B cell (primary cell): ENCODE data around the gene MAP7D3. TPM values are rescaled to one million over a fixed set of nuclear protein-coding genes. Genes with fewer than 3 reads are reported as not detected.

Experiments
- ATAC-seq: fragments of 200-7000 bp; cut with Tn5 transposase; one replicate; pipeline ENCODE4 v1.10.0; 2021; ENCODE audit warnings: low read depth, mild to moderate bottlenecking, moderate number of reproducible peaks, moderate library complexity
- CTCF ChIA-PET: fragments of 350-600 bp; sonication (Branson Sonifier 250); formaldehyde crosslinking; loops from one replicate; lab custom pipeline; 2021; ENCODE audit warnings: antibody characterized with exemption, inconsistent platforms; lab: Charles Lee
- POLR2A ChIA-PET: fragments of 350-600 bp; sonication (Branson Sonifier 250); formaldehyde crosslinking; loops from one replicate; lab custom pipeline; 2021; ENCODE audit warnings: antibody characterized with exemption; lab: Charles Lee
- DNase-seq: peaks from one replicate; pipeline ENCODE4 v3.0.0; 2013
- H2AFZ ChIP-seq: 2 replicates; pipeline ENCODE4 v1.6.1; 2012; ENCODE audit warnings: mild to moderate bottlenecking, low read depth, low read length; ENCODE audit not compliant: insufficient read depth, poor library complexity, severe bottlenecking
- H3K27ac ChIP-seq, 2 donors: 1 replicate in 1 of 2; 2 replicates in 1 of 2; pipeline ENCODE4 v1.5.1; 2012 to 2013; ENCODE audit warnings: low read length in 2 of 2, mild to moderate bottlenecking in 2 of 2, moderate library complexity in 1 of 2
- H3K27me3 ChIP-seq, 4 experiments: fragments of 200-600 bp in 1 of 4; sonication (generic) in 1 of 4; replicated peaks in 1 of 4; 1 replicate in 2 of 4; 2 replicates in 2 of 4; pipeline versions ENCODE4 v1.6.1 to v1.7.0; 2013 to 2016; ENCODE audit warnings: low read length in 3 of 4, mild to moderate bottlenecking in 2 of 4, mixed read lengths in 1 of 4, moderate library complexity in 1 of 4; ENCODE audit not compliant: insufficient read depth in 4 of 4, control insufficient read depth in 3 of 4; ENCODE audit errors: control extremely low read depth in 1 of 4
- H3K36me3 ChIP-seq, 2 experiments: replicated peaks in 1 of 2; 1 replicate in 1 of 2; 2 replicates in 1 of 2; pipeline versions ENCODE4 v1.6.1 to v1.7.1; 2013; ENCODE audit warnings: low read length in 1 of 2; ENCODE audit not compliant: insufficient read depth in 2 of 2, control insufficient read depth in 1 of 2; ENCODE audit errors: control extremely low read depth in 1 of 2, extremely low read depth in 1 of 2
- H3K4me1 ChIP-seq, 2 donors: fragments of 200-600 bp in 1 of 2; sonication (generic) in 1 of 2; 1 replicate in 1 of 2; 2 replicates in 1 of 2; pipeline versions ENCODE4 v1.5.1 to v1.6.1; 2013 to 2017; ENCODE audit warnings: low read length in 2 of 2; ENCODE audit not compliant: control insufficient read depth in 2 of 2, insufficient read depth in 2 of 2
- H3K4me2 ChIP-seq: replicated peaks from 2 replicates; pipeline ENCODE3; 2012; ENCODE audit warnings: mild to moderate bottlenecking, low read depth, low read length; ENCODE audit not compliant: poor library complexity, severe bottlenecking
- H3K4me3 ChIP-seq, 5 experiments: fragments of 200-600 bp in 1 of 5; sonication (generic) in 1 of 5; 1 replicate in 3 of 5; 2 replicates in 2 of 5; pipeline versions ENCODE4 v1.5.1 to v1.7.0; 2011 to 2016; ENCODE audit warnings: low read length in 4 of 5, mild to moderate bottlenecking in 4 of 5, low read depth in 2 of 5, control low read depth in 1 of 5, moderate library complexity in 1 of 5; ENCODE audit not compliant: insufficient read depth in 1 of 5; ENCODE audit errors: control extremely low read depth in 1 of 5, extremely low read depth in 1 of 5
- H3K79me2 ChIP-seq: fragments of 200-600 bp; sonication (generic); one replicate; pipeline ENCODE4 v1.6.0; 2016; ENCODE audit warnings: low read length; ENCODE audit not compliant: control insufficient read depth, insufficient read depth
- H3K9ac ChIP-seq: fragments of 200-600 bp; sonication (generic); 2 replicates; pipeline ENCODE4 v1.6.1; 2017; ENCODE audit warnings: mild to moderate bottlenecking, low read length, moderate library complexity
- H3K9me3 ChIP-seq, 3 donors: one replicate each; pipeline versions ENCODE4 v1.6.1 to v1.7.1; 2013; ENCODE audit warnings: low read length in 2 of 3; ENCODE audit not compliant: control insufficient read depth in 2 of 3, insufficient read depth in 1 of 3; ENCODE audit errors: control extremely low read depth in 1 of 3
- H4K20me1 ChIP-seq: 2 replicates; pipeline ENCODE4 v1.6.0; 2012; ENCODE audit warnings: mild to moderate bottlenecking, low read length; ENCODE audit not compliant: insufficient read depth, control insufficient read depth, poor library complexity, severe bottlenecking
- H3K27ac Mint-ChIP-seq: one replicate; pipeline ENCODE4 v1.8.0; 2021; ENCODE audit warnings: mixed read lengths
- H3K27me3 Mint-ChIP-seq: one replicate; pipeline ENCODE4 v1.8.0; 2021; ENCODE audit warnings: mixed read lengths
- H3K4me1 Mint-ChIP-seq: one replicate; pipeline ENCODE4 v1.8.0; 2021; ENCODE audit warnings: mixed read lengths
- H3K4me3 Mint-ChIP-seq: one replicate; pipeline ENCODE4 v1.8.0; 2021; ENCODE audit warnings: mixed read lengths
- H3K9me3 Mint-ChIP-seq: one replicate; pipeline ENCODE4 v1.8.0; 2022; ENCODE audit warnings: mixed read lengths; ENCODE audit not compliant: insufficient read depth
- EZH2 ChIP-seq: IDR thresholded peaks from 2 replicates; pipeline ENCODE4 v1.6.1; 2012; ENCODE audit warnings: borderline replicate concordance, low read depth, mild to moderate bottlenecking, moderate library complexity, low read length; ENCODE audit not compliant: insufficient read depth, poor library complexity, severe bottlenecking
- WGBS: methylation state at CpG from one replicate; pipeline ENCODE4 v1.1.5; 2013; ENCODE audit warnings: missing lambda C conversion rate; ENCODE audit not compliant: insufficient coverage; 5-methylcytosine and 5-hydroxymethylcytosine counted together
- intact Hi-C: fragments of 100-400 bp; cut with micrococcal nuclease; formaldehyde crosslinking; loops from one replicate; pipeline ENCODE4 v1.10.0; 2022
- polyA plus RNA-seq: library from polyadenylated mRNA; depleted of rRNA; stranded (reverse); fragments of >200 nt; gene quantifications from 2 replicates; pipeline ENCODE4 v1.2.3, GENCODE V29; 2012
- total RNA-seq, 2 donors: library from RNA; stranded (reverse); fragments of 120-200 nt in 1 of 2; gene quantifications; 1 replicate in 1 of 2; 2 replicates in 1 of 2; pipeline versions ENCODE4 v1.2.3 to v1.2.4, GENCODE V29; 2013 to 2022
- TF ChIP-seq, protein P1 (sequence below): fragments of 200-600 bp; IDR thresholded peaks from one replicate; pipeline ENCODE4 v1.8.0; 2022; ENCODE audit warnings: antibody characterized with exemption, mild to moderate bottlenecking

MAP7D3 gene
- total and polyA plus RNA-seq, 2 donors (not counting 1 experiment from before 2014, with no cell fraction given): 3.8 to 13.0 TPM

DNA sequence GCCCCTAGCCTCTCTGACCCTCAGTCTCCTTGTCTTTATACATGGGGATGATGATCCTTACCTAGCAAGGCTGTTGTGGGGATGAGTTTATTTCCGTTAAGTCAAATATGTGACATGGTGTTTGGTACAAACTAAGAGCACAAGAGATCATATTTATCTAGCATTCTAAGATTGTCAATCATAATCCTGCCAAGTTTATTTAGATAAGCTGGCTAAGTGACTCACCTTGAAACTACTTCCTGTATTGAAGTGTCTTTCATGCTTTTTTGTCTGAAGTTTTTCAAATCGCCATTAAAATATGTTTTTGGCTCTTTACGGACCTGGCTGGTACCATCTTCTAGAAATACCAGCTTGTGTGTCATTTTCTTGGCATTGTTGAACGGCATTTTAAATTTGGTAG lies 30.7 kb downstream of the MAP7D3 start:
- peaks cover 0 to 42% of the 10 kb centered on the region in 2 experiments for H3K36me3 ChIP-seq
- no peak overlapping the region for H3K27ac ChIP-seq
- Mint-ChIP-seq H3K4me1 (peaks cover 3% of the 10 kb centered on the region), H3K4me3 (no peak overlapping the region), H3K27me3 (no peaks in the 10 kb centered on the region), H3K27ac (no peak overlapping the region), H3K9me3 (no peaks in the 10 kb centered on the region)
- no peak for TF ChIP-seq EZH2
- TF ChIP-seq, protein P1, sequence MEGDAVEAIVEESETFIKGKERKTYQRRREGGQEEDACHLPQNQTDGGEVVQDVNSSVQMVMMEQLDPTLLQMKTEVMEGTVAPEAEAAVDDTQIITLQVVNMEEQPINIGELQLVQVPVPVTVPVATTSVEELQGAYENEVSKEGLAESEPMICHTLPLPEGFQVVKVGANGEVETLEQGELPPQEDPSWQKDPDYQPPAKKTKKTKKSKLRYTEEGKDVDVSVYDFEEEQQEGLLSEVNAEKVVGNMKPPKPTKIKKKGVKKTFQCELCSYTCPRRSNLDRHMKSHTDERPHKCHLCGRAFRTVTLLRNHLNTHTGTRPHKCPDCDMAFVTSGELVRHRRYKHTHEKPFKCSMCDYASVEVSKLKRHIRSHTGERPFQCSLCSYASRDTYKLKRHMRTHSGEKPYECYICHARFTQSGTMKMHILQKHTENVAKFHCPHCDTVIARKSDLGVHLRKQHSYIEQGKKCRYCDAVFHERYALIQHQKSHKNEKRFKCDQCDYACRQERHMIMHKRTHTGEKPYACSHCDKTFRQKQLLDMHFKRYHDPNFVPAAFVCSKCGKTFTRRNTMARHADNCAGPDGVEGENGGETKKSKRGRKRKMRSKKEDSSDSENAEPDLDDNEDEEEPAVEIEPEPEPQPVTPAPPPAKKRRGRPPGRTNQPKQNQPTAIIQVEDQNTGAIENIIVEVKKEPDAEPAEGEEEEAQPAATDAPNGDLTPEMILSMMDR: no peak
- peaks cover 2 to 4% of the 10 kb centered on the region in 2 donors for H3K4me1 ChIP-seq
- H2AFZ ChIP-seq: no peak overlapping the region
- no peaks in the 10 kb centered on the region for H3K9me3 ChIP-seq
- ChIA-PET POLR2A (no interaction called here), CTCF (no interaction called here)
- no peaks in the 10 kb centered on the region for H4K20me1 ChIP-seq
- ATAC-seq (no peak), DNase-seq (no peak)
- no CpG with 5 or more reads among the region's 4 CpGs for WGBS
- no peaks in the 10 kb centered on the region for H3K79me2 ChIP-seq
- H3K4me3 ChIP-seq: no peak overlapping the region
- no peak overlapping the region for H3K9ac ChIP-seq
- H3K27me3 ChIP-seq: no peaks in the 10 kb centered on the region
- intact Hi-C loops: no loop called here
- no peak overlapping the region for H3K4me2 ChIP-seq

DNA sequence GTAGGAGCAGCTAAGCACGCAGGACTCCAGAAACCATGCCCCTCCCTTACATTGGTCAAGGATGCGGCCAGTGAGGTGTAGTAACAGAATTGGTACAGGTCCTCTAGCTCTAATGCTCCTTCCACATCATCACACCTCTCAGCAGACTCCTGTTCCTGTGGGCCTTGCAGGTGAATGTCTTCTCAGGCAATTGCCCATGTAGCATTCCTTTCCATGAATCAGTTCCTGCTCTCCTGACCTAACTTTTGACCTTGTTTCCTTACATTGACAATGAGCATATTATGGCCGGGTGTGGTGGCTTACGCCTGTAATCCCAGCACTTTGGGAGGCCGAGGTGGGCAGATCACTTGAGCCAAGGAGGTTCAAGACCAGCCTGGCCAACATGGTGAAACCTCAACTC lies 31.3 kb downstream of the MAP7D3 start:
- CTCF ChIA-PET: interaction anchor here (0.6 kb wide), 1 partner anchor 14 kb away, joined by 3 read pairs; no protein-coding TSS in a partner anchor

More for the DNA sequence above, 31.3 kb downstream of the MAP7D3 start:
- POLR2A ChIA-PET: no interaction called here
- no peaks in the 10 kb centered on the region for H3K27me3 Mint-ChIP-seq
- DNase-seq: no peak
- TF ChIP-seq, protein P1: no peak
- no peak for TF ChIP-seq EZH2
- H3K4me1 Mint-ChIP-seq: no peaks in the 10 kb centered on the region
- ATAC-seq: no peak
- Histone ChIP-seq H3K4me3 (no peak overlapping the region), H3K27ac (no peak overlapping the region), H4K20me1 (no peaks in the 10 kb centered on the region), H3K4me2 (no peak overlapping the region), H3K36me3 (peaks cover 0 to 37% of the 10 kb centered on the region in 2 experiments), H3K9me3 (no peaks in the 10 kb centered on the region), H3K4me1 (no peaks in the 10 kb centered on the region), H3K27me3 (no peaks in the 10 kb centered on the region), H2AFZ (no peak overlapping the region), H3K9ac (no peak overlapping the region), H3K79me2 (no peaks in the 10 kb centered on the region)
- no peaks in the 10 kb centered on the region for H3K9me3 Mint-ChIP-seq
- H3K4me3 Mint-ChIP-seq: no peak overlapping the region
- intact Hi-C loops: loop anchor here (10.0 kb wide), 1 partner anchor 55 kb away; no protein-coding TSS in a partner anchor
- no peak overlapping the region for H3K27ac Mint-ChIP-seq
- WGBS: 100% methylated on average over 3 of the region's 5 CpGs
